Stomach smooth muscle (tissue), 2 donors: ENCODE results near the gene LCE7A.

Source experiments
- H3K27ac ChIP-seq: one replicate; pipeline ENCODE4 v1.7.0; 2013; ENCODE audit warnings: mild to moderate bottlenecking, low read length, inconsistent platforms
- H3K27me3 ChIP-seq, 2 donors: one replicate each; pipeline ENCODE4 v1.7.0; 2013; ENCODE audit warnings: low read length in 2 of 2; ENCODE audit not compliant: insufficient read depth in 2 of 2, control insufficient read depth in 1 of 2
- H3K36me3 ChIP-seq, 2 donors: one replicate each; pipeline ENCODE4 v1.7.0; 2013; ENCODE audit warnings: low read length in 2 of 2; ENCODE audit not compliant: control insufficient read depth in 2 of 2, insufficient read depth in 2 of 2
- H3K4me1 ChIP-seq: one replicate; pipeline ENCODE4 v1.7.0; 2013; ENCODE audit warnings: low read length; ENCODE audit not compliant: control insufficient read depth, insufficient read depth
- H3K4me3 ChIP-seq, 2 donors: one replicate each; pipeline ENCODE4 v1.7.0; 2013; ENCODE audit warnings: low read length in 2 of 2
- H3K9ac ChIP-seq, 2 donors: one replicate each; pipeline ENCODE4 v1.7.0; 2013; ENCODE audit warnings: low read length in 2 of 2, mild to moderate bottlenecking in 1 of 2
- H3K9me3 ChIP-seq, 2 donors: one replicate each; pipeline ENCODE4 v1.7.0; 2013; ENCODE audit warnings: low read length in 2 of 2; ENCODE audit not compliant: control insufficient read depth in 2 of 2
- donor health status: healthy.
- donor health status: Pancreatic carcinoma.

LCE7A gene

GRCh38 chr1:152860129-152860528, 333 bp downstream of the LCE7A start:
- Histone ChIP-seq H3K4me1 (peaks cover 15% of the 10 kb centered on the region), H3K27ac (no peak overlapping the region), H3K27me3 (no peaks in the 10 kb centered on the region), H3K9me3 (no peaks in the 10 kb centered on the region), H3K9ac (no peak overlapping the region), H3K4me3 (no peak overlapping the region), H3K36me3 (no peaks in the 10 kb centered on the region)

DNA sequence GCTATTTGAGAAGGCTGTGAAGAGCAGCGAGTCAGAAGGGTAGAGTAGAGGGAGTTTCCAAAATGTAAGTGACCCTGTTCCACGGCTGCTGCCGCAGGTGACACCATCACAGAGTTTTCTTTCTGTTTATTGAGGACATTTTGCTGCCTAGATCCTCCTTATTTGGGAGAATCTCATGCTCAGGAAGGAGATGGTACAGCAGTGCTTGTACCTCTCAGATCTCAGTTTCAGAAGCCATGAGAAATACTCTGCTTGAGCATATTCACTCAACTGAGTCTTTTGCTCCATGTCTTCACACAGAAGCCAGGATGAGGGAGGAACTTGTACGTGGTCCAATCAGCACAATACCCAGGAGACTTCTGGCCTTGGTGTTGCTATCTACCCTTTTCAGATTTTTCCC, 1.6 kb downstream of the LCE7A start:
- Histone ChIP-seq H3K4me3 (no peak overlapping the region), H3K27me3 (no peaks in the 10 kb centered on the region)

DNA sequence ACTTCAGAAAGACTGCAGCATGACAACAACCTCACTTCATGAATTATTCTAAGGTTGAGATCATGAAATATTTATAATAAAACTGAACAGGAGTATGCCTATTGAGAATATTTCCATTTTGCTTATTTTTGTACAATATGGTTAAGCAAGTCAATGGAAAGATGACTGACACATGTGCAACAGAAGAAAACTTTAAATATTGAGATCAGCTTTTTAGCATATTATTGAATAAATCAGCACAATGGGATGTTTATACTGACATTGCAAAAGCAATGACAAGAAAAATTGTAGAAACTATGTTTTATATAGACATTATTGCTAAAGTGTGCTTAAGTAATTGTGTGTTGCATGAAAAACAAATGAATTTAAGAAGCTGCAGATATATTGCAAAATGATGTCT, 4.6 kb downstream of the LCE7A start:
- H3K36me3 ChIP-seq: no peaks in the 10 kb centered on the region
- no peak overlapping the region for H3K4me3 ChIP-seq
- H3K4me1 ChIP-seq: peaks cover 15% of the 10 kb centered on the region
- no peak overlapping the region for H3K27ac ChIP-seq
- no peaks in the 10 kb centered on the region for H3K9me3 ChIP-seq
- H3K9ac ChIP-seq: no peak overlapping the region
- no peaks in the 10 kb centered on the region for H3K27me3 ChIP-seq

More for the DNA sequence above, 1.6 kb downstream of the LCE7A start:
- H3K9me3 ChIP-seq: no peaks in the 10 kb centered on the region
- H3K9ac ChIP-seq: no peak overlapping the region
- H3K27ac ChIP-seq: no peak overlapping the region
- H3K4me1 ChIP-seq: peaks cover 15% of the 10 kb centered on the region
- no peaks in the 10 kb centered on the region for H3K36me3 ChIP-seq

- no peaks in the 10 kb centered on the region for H3K27me3 ChIP-seq
- H3K4me1 ChIP-seq: peaks cover 8% of the 10 kb centered on the region
- H3K36me3 ChIP-seq: no peaks in the 10 kb centered on the region
- H3K9ac ChIP-seq: no peak overlapping the region
- H3K4me3 ChIP-seq: no peak overlapping the region
- no peaks in the 10 kb centered on the region for H3K9me3 ChIP-seq
- no peak overlapping the region for H3K27ac ChIP-seq
Observed at GRCh38 chr1:152866321-152866720, 6.5 kb downstream of the LCE7A start.

DNA sequence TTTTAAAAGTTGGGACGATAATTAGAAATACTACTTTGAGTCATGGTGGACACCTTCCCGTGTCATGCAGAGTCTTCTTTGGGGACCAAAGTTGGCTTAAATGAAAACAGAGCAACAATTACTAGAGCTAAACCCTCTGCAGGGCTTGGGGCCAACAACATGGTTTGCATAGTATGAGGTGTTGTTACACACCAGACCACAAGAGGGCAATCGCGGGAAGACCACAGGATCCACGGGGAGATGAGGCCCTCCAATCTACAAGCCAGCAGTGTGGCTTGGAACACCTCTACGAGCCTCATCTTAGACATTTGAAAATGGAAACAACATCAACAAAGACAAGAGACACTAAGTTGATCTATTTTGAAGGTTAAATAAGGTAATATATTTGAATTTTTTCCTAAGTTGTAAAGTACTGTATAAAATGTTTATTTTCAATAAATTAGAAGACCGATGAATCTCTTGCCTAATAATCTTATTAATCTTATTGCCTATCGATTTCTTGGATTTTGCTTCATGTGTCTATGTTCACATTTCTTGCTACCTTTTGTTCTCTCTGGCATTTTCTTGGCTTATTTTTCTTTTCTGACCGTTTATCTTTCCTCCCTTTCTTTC, 10.1 kb downstream of the LCE7A start:
- no peak overlapping the region for H3K9ac ChIP-seq
- H3K27me3 ChIP-seq: no peaks in the 10 kb centered on the region
- no peaks in the 10 kb centered on the region for H3K9me3 ChIP-seq
- H3K27ac ChIP-seq: no peak overlapping the region
- H3K4me3 ChIP-seq: no peak overlapping the region
- no peaks in the 10 kb centered on the region for H3K4me1 ChIP-seq
- H3K36me3 ChIP-seq: no peaks in the 10 kb centered on the region

DNA sequence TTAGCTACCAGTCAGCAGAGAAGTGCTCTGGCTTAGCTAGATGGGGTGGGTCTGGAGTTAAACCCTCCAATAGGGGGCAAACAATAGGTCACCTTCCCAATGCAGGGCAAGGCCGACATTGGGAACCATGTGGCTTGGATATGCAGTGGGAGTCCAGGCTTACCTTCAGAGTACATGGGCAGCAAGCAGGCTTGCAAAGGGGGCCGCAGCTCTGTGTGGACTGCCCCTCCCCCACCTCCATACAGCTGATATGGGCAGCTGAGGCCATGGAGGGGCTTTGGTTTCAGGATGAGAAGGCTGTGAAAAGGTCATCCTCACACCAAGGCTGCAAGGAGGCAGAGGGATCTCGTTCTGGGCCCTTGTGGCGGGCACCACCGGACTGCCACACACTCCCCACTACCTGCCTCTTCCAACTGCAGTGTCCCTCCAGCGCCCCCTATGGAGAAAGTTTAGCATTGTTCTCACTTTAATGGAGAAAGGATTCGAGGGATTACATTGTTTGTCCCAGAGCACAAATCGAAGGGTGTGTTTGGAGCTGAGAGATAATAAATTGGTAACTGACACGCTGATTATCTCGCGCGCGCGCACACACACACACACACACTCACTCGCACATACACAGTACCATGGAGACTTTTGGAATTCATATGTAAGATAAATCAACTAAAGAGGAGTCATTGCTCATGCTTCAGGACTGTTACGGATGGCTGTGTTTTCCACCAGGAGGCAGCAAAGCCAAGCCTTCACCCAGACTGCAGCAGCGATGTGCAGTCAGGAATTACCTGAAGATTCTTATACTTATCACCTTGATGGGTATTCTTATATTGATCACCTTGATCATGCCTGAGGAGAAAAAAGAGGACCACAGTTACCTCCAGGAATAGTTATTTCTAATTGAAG, 11.3 kb downstream of the LCE7A start:
- Histone ChIP-seq H3K4me1 (no peaks in the 10 kb centered on the region), H3K4me3 (no peak overlapping the region), H3K36me3 (no peaks in the 10 kb centered on the region), H3K27me3 (no peaks in the 10 kb centered on the region), H3K9me3 (no peaks in the 10 kb centered on the region), H3K9ac (no peak overlapping the region), H3K27ac (no peak overlapping the region)

GRCh38 chr1:152871731-152872126, 11.9 kb downstream of the LCE7A start:
- H3K4me1 ChIP-seq: no peaks in the 10 kb centered on the region
- no peak overlapping the region for H3K27ac ChIP-seq
- H3K4me3 ChIP-seq: no peak overlapping the region
- no peak overlapping the region for H3K9ac ChIP-seq
- H3K36me3 ChIP-seq: no peaks in the 10 kb centered on the region
- no peaks in the 10 kb centered on the region for H3K27me3 ChIP-seq
- H3K9me3 ChIP-seq: no peaks in the 10 kb centered on the region

DNA sequence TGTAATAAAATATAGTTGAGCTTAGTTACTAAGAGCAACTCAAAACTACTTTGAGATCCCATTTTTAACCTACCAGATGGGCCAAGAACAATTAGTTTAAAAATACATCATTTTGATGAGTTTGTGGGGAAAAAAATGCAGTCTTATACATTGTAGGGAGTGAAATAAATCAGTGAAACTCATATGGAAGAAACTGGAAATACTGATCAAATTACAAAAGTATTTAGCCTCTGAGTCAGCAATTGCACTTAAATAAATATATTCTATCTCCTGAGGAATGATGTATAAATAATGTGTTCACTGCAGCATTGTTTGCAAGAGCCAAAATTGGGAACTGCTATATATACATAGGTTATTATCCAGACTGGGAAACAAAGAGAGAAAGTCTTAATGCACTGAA, 13.7 kb downstream of the LCE7A start:
- no peaks in the 10 kb centered on the region for H3K27me3 ChIP-seq
- no peaks in the 10 kb centered on the region for H3K4me1 ChIP-seq
- H3K27ac ChIP-seq: no peak overlapping the region
- H3K4me3 ChIP-seq: no peak overlapping the region
- H3K36me3 ChIP-seq: no peaks in the 10 kb centered on the region
- H3K9me3 ChIP-seq: no peaks in the 10 kb centered on the region
- H3K9ac ChIP-seq: no peak overlapping the region

DNA sequence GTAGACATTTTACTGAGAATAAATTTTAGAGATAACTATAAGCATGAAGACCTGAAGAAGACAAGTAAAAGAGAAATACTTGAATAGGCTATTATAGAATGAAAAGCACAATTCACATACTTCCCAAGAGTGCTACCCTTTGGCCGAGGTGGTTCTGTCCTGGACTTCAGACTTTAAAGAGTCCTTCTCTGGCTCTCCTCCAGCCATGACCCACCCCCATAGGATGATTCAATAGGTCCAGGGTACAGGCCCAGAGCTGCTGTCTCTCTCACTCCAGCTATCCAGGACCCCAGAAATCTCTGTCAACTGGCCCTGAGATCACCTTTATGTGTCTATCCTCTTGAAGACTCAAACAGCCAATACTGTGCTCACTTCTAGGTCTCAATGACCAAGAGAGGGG, 17.0 kb downstream of the LCE7A start:
- Histone ChIP-seq H3K27ac (no peak overlapping the region), H3K4me3 (no peak overlapping the region), H3K9me3 (no peaks in the 10 kb centered on the region), H3K27me3 (no peaks in the 10 kb centered on the region), H3K36me3 (no peaks in the 10 kb centered on the region), H3K4me1 (no peaks in the 10 kb centered on the region), H3K9ac (no peak overlapping the region)

DNA sequence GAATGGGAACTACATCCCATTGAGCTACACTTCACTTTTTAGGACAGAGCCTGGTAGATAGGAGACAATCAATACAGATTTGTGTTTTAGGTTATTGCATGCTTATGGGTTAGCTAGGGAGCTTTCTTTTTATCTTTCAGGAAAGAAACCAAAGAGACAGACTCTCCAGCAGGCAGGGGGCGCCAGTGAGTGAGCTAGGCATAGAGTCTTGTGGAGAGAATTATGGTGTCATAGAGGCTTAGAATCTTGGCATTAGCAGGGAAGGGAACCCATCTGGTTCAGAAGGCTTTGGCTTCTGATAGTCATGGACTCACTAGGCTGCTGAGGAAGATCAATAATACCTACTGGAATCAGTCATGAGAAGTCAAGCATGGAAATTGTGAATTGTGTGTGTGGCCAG, 18.2 kb downstream of the LCE7A start, which contains the start of gene SMCP:
Gene SMCP (plus strand): TSS at position 281 of the 400 bp plus-strand sequence. CDS start 6,101 bp downstream, outside the sequence.
- no peaks in the 10 kb centered on the region for H3K27me3 ChIP-seq
- H3K4me1 ChIP-seq: no peaks in the 10 kb centered on the region
- H3K9ac ChIP-seq: no peak within 1 kb of the TSS
- no peak within 1 kb of the TSS for H3K27ac ChIP-seq
- no peaks in the 10 kb centered on the region for H3K9me3 ChIP-seq
- H3K36me3 ChIP-seq: no peaks in the 10 kb centered on the region
- H3K4me3 ChIP-seq: no peak within 1 kb of the TSS
